ENCODE results near the gene ZNF664.

DNA sequence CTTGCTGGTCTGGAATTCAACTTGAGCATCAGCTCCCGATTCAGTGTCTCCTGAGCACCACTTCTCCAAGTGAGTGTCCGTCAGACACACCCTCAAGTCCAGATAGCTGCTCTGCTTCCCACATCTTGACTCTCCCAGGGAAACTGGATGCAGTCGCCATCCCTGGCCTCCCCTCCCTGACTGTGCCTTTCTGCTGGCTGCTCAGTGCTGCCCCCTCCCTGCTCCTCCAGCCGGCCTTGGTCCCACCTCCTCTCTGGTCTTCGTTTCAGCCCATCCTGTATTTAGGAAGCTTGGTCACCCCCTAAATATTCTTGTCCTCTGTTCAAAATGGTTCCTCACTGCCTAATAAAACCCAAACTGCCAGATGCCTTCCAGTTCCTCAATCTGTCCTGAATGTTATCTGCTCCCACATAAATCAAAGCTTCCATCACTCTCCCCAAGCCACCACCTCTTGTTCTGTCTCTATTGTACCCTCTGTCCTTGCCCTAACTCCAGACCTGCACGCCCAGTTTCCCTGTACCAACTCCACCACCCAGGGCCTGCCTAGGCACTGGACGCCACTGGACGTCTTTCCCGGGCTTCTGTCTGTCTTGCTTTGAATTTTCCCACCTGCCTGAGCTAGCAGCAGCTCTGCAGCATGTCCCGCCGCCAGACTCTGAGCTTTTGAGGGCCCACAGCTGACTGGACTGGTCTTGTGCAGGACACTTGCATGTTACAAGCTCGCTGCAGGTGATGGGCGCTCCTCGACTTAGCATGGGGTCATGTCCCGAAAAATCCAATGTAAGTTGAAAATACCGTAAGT, 34.1 kb upstream of the ZNF664 start:
- TF ChIP-seq, protein P1, sequence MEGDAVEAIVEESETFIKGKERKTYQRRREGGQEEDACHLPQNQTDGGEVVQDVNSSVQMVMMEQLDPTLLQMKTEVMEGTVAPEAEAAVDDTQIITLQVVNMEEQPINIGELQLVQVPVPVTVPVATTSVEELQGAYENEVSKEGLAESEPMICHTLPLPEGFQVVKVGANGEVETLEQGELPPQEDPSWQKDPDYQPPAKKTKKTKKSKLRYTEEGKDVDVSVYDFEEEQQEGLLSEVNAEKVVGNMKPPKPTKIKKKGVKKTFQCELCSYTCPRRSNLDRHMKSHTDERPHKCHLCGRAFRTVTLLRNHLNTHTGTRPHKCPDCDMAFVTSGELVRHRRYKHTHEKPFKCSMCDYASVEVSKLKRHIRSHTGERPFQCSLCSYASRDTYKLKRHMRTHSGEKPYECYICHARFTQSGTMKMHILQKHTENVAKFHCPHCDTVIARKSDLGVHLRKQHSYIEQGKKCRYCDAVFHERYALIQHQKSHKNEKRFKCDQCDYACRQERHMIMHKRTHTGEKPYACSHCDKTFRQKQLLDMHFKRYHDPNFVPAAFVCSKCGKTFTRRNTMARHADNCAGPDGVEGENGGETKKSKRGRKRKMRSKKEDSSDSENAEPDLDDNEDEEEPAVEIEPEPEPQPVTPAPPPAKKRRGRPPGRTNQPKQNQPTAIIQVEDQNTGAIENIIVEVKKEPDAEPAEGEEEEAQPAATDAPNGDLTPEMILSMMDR (IDR thresholded peaks at IDR 0.05 in 8 of 11, conservative IDR thresholded peaks at IDR 0.05 in 3 of 11): peak in 4 of 11 experiments; percentile 5 to 35 (median 23)
- TF ChIP-seq POLR2A (IDR thresholded peaks at IDR 0.05) (no peak), POLR2AphosphoS5 (IDR thresholded peaks at IDR 0.05) (no peak)

Measured in spleen (tissue), 7 donors.